ENCODE measurements around the gene NDUFS8.

DNA sequence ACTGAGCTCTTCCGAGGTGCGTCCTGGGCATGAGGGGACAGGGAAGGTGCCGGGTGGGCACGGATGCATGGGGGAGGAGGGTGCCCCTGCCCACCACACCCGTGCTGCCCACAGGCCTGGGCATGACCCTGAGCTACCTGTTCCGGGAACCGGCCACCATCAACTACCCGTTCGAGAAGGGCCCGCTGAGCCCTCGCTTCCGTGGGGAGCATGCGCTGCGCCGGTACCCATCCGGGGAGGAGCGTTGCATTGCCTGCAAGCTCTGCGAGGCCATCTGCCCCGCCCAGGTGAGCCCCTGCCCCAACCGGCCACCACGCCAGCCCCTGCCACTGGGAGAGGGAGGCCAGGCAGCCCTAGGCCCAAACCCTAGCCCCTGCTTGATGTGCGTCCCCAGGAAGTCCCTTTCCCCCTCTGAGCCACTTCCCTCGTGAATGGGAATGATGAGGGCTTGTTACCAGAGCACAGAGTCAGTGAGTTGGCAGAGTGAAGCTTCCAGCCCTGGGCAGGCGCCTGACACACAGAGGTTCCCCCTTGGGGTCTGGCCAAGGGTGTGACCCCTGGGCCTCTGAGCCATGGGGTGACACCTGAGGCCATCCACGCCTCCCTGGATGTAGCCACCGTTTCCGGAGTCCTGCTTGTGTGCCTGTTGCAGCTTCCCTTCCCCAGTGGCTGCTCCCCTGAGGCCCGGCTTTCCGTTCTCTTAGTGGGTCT is 2.7 kb downstream of the NDUFS8 start:
- TF ChIP-seq, protein P1, sequence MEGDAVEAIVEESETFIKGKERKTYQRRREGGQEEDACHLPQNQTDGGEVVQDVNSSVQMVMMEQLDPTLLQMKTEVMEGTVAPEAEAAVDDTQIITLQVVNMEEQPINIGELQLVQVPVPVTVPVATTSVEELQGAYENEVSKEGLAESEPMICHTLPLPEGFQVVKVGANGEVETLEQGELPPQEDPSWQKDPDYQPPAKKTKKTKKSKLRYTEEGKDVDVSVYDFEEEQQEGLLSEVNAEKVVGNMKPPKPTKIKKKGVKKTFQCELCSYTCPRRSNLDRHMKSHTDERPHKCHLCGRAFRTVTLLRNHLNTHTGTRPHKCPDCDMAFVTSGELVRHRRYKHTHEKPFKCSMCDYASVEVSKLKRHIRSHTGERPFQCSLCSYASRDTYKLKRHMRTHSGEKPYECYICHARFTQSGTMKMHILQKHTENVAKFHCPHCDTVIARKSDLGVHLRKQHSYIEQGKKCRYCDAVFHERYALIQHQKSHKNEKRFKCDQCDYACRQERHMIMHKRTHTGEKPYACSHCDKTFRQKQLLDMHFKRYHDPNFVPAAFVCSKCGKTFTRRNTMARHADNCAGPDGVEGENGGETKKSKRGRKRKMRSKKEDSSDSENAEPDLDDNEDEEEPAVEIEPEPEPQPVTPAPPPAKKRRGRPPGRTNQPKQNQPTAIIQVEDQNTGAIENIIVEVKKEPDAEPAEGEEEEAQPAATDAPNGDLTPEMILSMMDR (IDR thresholded peaks at IDR 0.05), result no peak
- TF ChIP-seq POLR2A (IDR thresholded peaks at IDR 0.05), result no peak

All from transverse colon (tissue), 3 donors.